Measurements from ENCODE around the gene RNF180. TPM values are rescaled to one million over a fixed set of nuclear protein-coding genes. Genes with fewer than 3 reads are reported as not detected.

The RNF180 gene
- total RNA-seq, 4 donors from 2014 or later: 6.0 to 13.1 (median 10.1) TPM

DNA sequence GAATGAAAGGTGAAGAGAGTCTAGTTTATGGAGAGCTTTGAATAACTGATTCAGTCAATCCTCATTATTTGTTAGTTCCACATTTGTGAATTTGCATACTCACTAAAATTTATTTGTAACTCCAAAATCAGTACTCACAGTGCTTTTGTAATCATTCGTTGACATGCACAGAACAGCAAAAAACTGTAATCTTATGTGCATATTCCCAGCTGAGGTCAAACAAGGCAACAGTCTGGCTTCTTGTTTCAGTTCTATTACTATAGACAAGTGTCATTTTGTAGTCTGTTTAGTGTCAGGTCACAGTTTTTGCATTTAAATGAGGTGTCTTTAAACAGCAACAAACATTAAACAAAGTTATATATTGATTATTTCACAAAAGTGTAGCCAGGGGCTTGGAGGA, 142.5 kb downstream of the RNF180 start:
- TF ChIP-seq POLR2A (IDR thresholded peaks at IDR 0.05) (no peak), EP300 (IDR thresholded peaks at IDR 0.05) (no peak)
- TF ChIP-seq, protein P1, sequence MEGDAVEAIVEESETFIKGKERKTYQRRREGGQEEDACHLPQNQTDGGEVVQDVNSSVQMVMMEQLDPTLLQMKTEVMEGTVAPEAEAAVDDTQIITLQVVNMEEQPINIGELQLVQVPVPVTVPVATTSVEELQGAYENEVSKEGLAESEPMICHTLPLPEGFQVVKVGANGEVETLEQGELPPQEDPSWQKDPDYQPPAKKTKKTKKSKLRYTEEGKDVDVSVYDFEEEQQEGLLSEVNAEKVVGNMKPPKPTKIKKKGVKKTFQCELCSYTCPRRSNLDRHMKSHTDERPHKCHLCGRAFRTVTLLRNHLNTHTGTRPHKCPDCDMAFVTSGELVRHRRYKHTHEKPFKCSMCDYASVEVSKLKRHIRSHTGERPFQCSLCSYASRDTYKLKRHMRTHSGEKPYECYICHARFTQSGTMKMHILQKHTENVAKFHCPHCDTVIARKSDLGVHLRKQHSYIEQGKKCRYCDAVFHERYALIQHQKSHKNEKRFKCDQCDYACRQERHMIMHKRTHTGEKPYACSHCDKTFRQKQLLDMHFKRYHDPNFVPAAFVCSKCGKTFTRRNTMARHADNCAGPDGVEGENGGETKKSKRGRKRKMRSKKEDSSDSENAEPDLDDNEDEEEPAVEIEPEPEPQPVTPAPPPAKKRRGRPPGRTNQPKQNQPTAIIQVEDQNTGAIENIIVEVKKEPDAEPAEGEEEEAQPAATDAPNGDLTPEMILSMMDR (IDR thresholded peaks at IDR 0.05): no peak
- Histone ChIP-seq H3K36me3 (no peaks in the 10 kb centered on the region), H3K4me3 (no peak overlapping the region), H3K4me1 (no peaks in the 10 kb centered on the region), H3K9me3 (no peaks in the 10 kb centered on the region), H3K27ac (no peak overlapping the region), H3K27me3 (no peaks in the 10 kb centered on the region)
- DNase-seq (ENCODE audit: low spot score in 2 of 2): no peak
- 36 to 45% methylated on average over 1 of the region's 1 CpG for WGBS, 2 donors

DNA sequence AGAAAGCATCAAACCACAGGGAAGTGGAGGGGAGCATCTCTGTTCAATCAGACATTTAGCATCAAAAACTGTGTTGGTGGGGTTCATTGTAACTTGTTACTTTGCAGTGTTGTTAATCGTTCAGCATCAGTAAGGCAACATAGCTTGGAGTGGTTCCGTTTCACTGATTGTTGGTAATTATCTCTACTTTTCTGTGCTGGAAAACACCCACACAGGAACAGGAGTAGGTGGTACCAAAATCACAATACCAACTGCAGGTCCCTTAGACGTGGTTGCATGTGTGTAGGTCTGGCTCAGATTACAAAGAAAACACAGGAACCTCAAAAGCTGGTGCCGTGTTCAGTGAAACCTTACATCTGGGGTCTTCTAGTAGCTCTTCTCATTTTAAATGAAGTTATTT, 146.8 kb downstream of the RNF180 start:
- Histone ChIP-seq H3K4me3 (no peak overlapping the region), H3K9me3 (no peaks in the 10 kb centered on the region), H3K27me3 (no peaks in the 10 kb centered on the region), H3K36me3 (no peaks in the 10 kb centered on the region), H3K4me1 (no peaks in the 10 kb centered on the region), H3K27ac (no peak overlapping the region)
- WGBS, 2 donors: 76 to 77% methylated on average over 4 of the region's 4 CpGs
- no peak for TF ChIP-seq POLR2A (IDR thresholded peaks at IDR 0.05)
- TF ChIP-seq, protein P1 (IDR thresholded peaks at IDR 0.05): no peak
- TF ChIP-seq EP300 (IDR thresholded peaks at IDR 0.05): no peak
- DNase-seq (ENCODE audit: low spot score in 2 of 2): no peak

DNA sequence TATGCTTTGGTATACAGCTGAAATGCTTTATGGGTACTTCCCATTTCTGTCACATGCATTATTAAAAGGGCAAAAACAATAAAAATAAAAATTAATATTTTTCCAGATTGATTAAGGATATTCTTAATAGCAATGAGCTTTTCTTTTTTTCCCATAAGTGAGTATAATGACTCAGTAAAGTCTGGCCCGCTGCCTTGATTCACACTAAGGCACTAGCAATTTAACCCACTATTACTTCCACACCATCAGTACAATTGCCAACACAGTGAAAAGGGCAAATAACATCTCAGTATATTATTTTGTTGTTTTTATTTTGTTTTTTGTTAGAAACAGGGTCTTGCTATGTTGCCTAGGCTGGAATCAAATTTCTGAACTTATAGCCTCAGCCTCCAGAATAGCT, 150.1 kb downstream of the RNF180 start:
- WGBS, 2 donors: 39 to 48% methylated on average over 1 of the region's 1 CpG
- DNase-seq (ENCODE audit: low spot score in 2 of 2): no peak
- Histone ChIP-seq H3K4me3 (no peak overlapping the region), H3K4me1 (no peaks in the 10 kb centered on the region), H3K27me3 (no peaks in the 10 kb centered on the region), H3K27ac (no peak overlapping the region), H3K36me3 (no peaks in the 10 kb centered on the region), H3K9me3 (no peaks in the 10 kb centered on the region)
- TF ChIP-seq POLR2A (IDR thresholded peaks at IDR 0.05) (no peak), EP300 (IDR thresholded peaks at IDR 0.05) (no peak)
- TF ChIP-seq, protein P1 (IDR thresholded peaks at IDR 0.05): no peak

DNA sequence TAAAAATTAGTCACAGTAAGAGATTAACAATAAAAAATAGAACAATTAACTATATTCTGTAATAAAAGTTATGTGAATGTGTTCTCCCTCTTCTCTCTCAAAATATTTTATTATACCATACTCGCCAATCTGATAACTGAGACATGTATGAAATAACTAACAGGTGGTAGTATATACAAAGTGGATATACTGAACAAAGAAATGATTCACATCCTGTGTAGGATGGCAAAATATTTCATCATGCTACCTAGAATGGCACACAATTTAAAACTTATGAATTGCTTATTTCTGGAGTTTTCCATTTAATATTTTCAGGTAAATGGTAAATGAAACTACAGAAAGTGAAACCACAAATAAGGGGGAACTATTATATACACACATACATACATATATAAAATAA, 152.5 kb downstream of the RNF180 start:
- no peaks in the 10 kb centered on the region for H3K27me3 ChIP-seq
- no peak overlapping the region for H3K4me3 ChIP-seq
- no peaks in the 10 kb centered on the region for H3K9me3 ChIP-seq
- no peak overlapping the region for H3K27ac ChIP-seq
- no peaks in the 10 kb centered on the region for H3K36me3 ChIP-seq
- no peaks in the 10 kb centered on the region for H3K4me1 ChIP-seq
- DNase-seq (ENCODE audit: low spot score in 2 of 2): no peak
- TF ChIP-seq, protein P1 (IDR thresholded peaks at IDR 0.05): no peak
- no peak for TF ChIP-seq POLR2A (IDR thresholded peaks at IDR 0.05)
- TF ChIP-seq EP300 (IDR thresholded peaks at IDR 0.05): no peak
- 89 to 90% methylated on average over 1 of the region's 1 CpG for WGBS, 2 donors

DNA sequence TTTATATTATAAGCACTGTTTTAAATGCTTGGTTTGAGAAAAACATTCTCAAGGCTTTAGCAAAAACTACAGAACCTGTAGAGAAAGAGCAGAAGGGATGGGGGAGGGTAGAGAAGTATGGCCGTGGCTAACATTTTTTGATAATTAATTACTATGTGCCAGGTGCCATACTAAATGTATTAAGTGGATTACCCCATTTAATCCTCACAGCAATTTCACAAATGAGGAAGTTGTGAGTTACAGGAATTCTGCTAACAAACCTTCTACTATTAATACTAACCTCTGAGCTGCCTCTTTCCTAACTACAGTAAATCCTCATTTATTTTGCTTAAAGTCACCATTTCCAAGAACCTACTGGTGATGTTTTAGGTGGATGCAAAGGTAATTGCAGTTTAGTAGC, 157.9 kb downstream of the RNF180 start:
- WGBS, 2 donors: 71 to 90% methylated on average over 1 of the region's 1 CpG
- H3K9me3 ChIP-seq: peaks cover 0 to 21% (median 0%) of the 10 kb centered on the region in 4 donors
- no peak overlapping the region for H3K4me3 ChIP-seq
- peaks cover 0 to 21% (median 0%) of the 10 kb centered on the region in 3 donors for H3K36me3 ChIP-seq
- no peaks in the 10 kb centered on the region for H3K27me3 ChIP-seq
- TF ChIP-seq, protein P1 (IDR thresholded peaks at IDR 0.05): no peak
- TF ChIP-seq EP300 (IDR thresholded peaks at IDR 0.05): no peak
- TF ChIP-seq POLR2A (IDR thresholded peaks at IDR 0.05): no peak
- no peak for DNase-seq (ENCODE audit: low spot score in 2 of 2)
- no peak overlapping the region for H3K27ac ChIP-seq
- no peaks in the 10 kb centered on the region for H3K4me1 ChIP-seq
